ENCODE data around the gene PSMD14. TPM values are rescaled to one million over a fixed set of nuclear protein-coding genes. Genes with fewer than 3 reads are reported as not detected.

Gene PSMD14
- total and polyA plus RNA-seq, 2 donors (not counting 1 experiment from before 2014, with no cell fraction given): 7.4 to 27.0 TPM

- Mint-ChIP-seq H3K9me3 (ENCODE audit: insufficient read depth) (no peaks in the 10 kb centered on the region), H3K27me3 (no peaks in the 10 kb centered on the region), H3K4me1 (no peaks in the 10 kb centered on the region), H3K27ac (no peak overlapping the region), H3K4me3 (no peak overlapping the region)
- peaks cover 0 to 2% of the 10 kb centered on the region in 2 experiments for H3K36me3 ChIP-seq (replicated peaks in 1 of 2; ENCODE audit: control extremely low read depth in 1 of 2, control insufficient read depth in 1 of 2, extremely low read depth in 1 of 2, insufficient read depth in 2 of 2, low read length in 1 of 2)
- no peak overlapping the region for H3K27ac ChIP-seq (ENCODE audit: low read length in 2 of 2)
- CTCF ChIA-PET: no interaction called here
- no peak overlapping the region for H3K4me2 ChIP-seq (replicated peaks; ENCODE audit: low read depth, low read length, poor library complexity, severe bottlenecking)
- intact Hi-C loops (cut with micrococcal nuclease): no loop called here
- no peak for TF ChIP-seq EZH2 (IDR thresholded peaks at IDR 0.05; ENCODE audit: borderline replicate concordance, insufficient read depth, low read depth, low read length, poor library complexity, severe bottlenecking)
- TF ChIP-seq CTCF (IDR thresholded peaks at IDR 0.05): no peak
- ATAC-seq (ENCODE audit: low read depth) (no peak), DNase-seq (no peak)
- H3K79me2 ChIP-seq (ENCODE audit: control insufficient read depth, insufficient read depth, low read length): no peaks in the 10 kb centered on the region
- no peaks in the 10 kb centered on the region for H4K20me1 ChIP-seq (ENCODE audit: control insufficient read depth, insufficient read depth, low read length, poor library complexity, severe bottlenecking)
- no peaks in the 10 kb centered on the region for H3K27me3 ChIP-seq (replicated peaks in 1 of 4; ENCODE audit: control extremely low read depth in 1 of 4, control insufficient read depth in 3 of 4, insufficient read depth in 4 of 4, low read length in 3 of 4)
- no peak overlapping the region for H3K4me3 ChIP-seq (ENCODE audit: control extremely low read depth in 1 of 5, extremely low read depth in 1 of 5, insufficient read depth in 1 of 5, low read depth in 2 of 5, low read length in 4 of 5)
- H3K9ac ChIP-seq (ENCODE audit: low read length): no peak overlapping the region
- H3K9me3 ChIP-seq (ENCODE audit: control extremely low read depth in 1 of 3, control insufficient read depth in 2 of 3, insufficient read depth in 1 of 3, low read length in 2 of 3): no peaks in the 10 kb centered on the region
- H2AFZ ChIP-seq (ENCODE audit: insufficient read depth, low read depth, low read length, poor library complexity, severe bottlenecking): no peak overlapping the region
- no peaks in the 10 kb centered on the region for H3K4me1 ChIP-seq (ENCODE audit: control insufficient read depth in 2 of 2, insufficient read depth in 2 of 2, low read length in 2 of 2)
- POLR2A ChIA-PET: no interaction called here
- WGBS (ENCODE audit: insufficient coverage): 100% methylated on average over 4 of the region's 5 CpGs
Observed at GRCh38 chr2:161406316-161406715, 98.1 kb downstream of the PSMD14 start.

- H3K4me1 ChIP-seq (ENCODE audit: control insufficient read depth in 2 of 2, insufficient read depth in 2 of 2, low read length in 2 of 2): no peaks in the 10 kb centered on the region
- ChIA-PET POLR2A (no interaction called here), CTCF (interaction anchor here (0.7 kb wide), 1 partner anchor 45 kb away, joined by 3 read pairs; no protein-coding TSS in a partner anchor)
- Mint-ChIP-seq H3K9me3 (ENCODE audit: insufficient read depth) (no peaks in the 10 kb centered on the region), H3K4me3 (no peak overlapping the region), H3K27me3 (no peaks in the 10 kb centered on the region), H3K4me1 (no peaks in the 10 kb centered on the region), H3K27ac (no peak overlapping the region)
- H4K20me1 ChIP-seq (ENCODE audit: control insufficient read depth, insufficient read depth, low read length, poor library complexity, severe bottlenecking): no peaks in the 10 kb centered on the region
- no peaks in the 10 kb centered on the region for H3K79me2 ChIP-seq (ENCODE audit: control insufficient read depth, insufficient read depth, low read length)
- DNase-seq (no peak), ATAC-seq (ENCODE audit: low read depth) (no peak)
- TF ChIP-seq EZH2 (IDR thresholded peaks at IDR 0.05; ENCODE audit: borderline replicate concordance, insufficient read depth, low read depth, low read length, poor library complexity, severe bottlenecking): no peak
- no peak for TF ChIP-seq CTCF (IDR thresholded peaks at IDR 0.05)
- no peaks in the 10 kb centered on the region for H3K27me3 ChIP-seq (replicated peaks in 1 of 4; ENCODE audit: control extremely low read depth in 1 of 4, control insufficient read depth in 3 of 4, insufficient read depth in 4 of 4, low read length in 3 of 4)
- no peak overlapping the region for H3K4me2 ChIP-seq (replicated peaks; ENCODE audit: low read depth, low read length, poor library complexity, severe bottlenecking)
- H2AFZ ChIP-seq (ENCODE audit: insufficient read depth, low read depth, low read length, poor library complexity, severe bottlenecking): no peak overlapping the region
- no CpG with 5 or more reads among the region's 2 CpGs for WGBS (ENCODE audit: insufficient coverage)
- H3K9me3 ChIP-seq (ENCODE audit: control extremely low read depth in 1 of 3, control insufficient read depth in 2 of 3, insufficient read depth in 1 of 3, low read length in 2 of 3): no peaks in the 10 kb centered on the region
- no peak overlapping the region for H3K4me3 ChIP-seq (ENCODE audit: control extremely low read depth in 1 of 5, extremely low read depth in 1 of 5, insufficient read depth in 1 of 5, low read depth in 2 of 5, low read length in 4 of 5)
- no peak overlapping the region for H3K27ac ChIP-seq (ENCODE audit: low read length in 2 of 2)
- H3K36me3 ChIP-seq (replicated peaks in 1 of 2; ENCODE audit: control extremely low read depth in 1 of 2, control insufficient read depth in 1 of 2, extremely low read depth in 1 of 2, insufficient read depth in 2 of 2, low read length in 1 of 2): peaks cover 0 to 2% of the 10 kb centered on the region in 2 experiments
- intact Hi-C loops (cut with micrococcal nuclease): no loop called here
- H3K9ac ChIP-seq (ENCODE audit: low read length): no peak overlapping the region
Observed at GRCh38 chr2:161407597-161407996, 99.4 kb downstream of the PSMD14 start.

Data from B cell (primary cell).